ENCODE measurements around the gene GJC2.

GJC2 gene

GRCh38 chr1:228117335-228117734 lies 32.4 kb upstream of the GJC2 start:
- DNase-seq: no peak

GRCh38 chr1:228118040-228118439 lies 31.7 kb upstream of the GJC2 start:
- no peak for DNase-seq

GRCh38 chr1:228120351-228120750 lies 29.4 kb upstream of the GJC2 start:
- DNase-seq: no peak

- no peak for DNase-seq
Observed at GRCh38 chr1:228120857-228121489, 28.8 kb upstream of the GJC2 start.

- DNase-seq: no peak
Observed at GRCh38 chr1:228122921-228123441, 26.7 kb upstream of the GJC2 start.

- DNase-seq: no peak
Observed at GRCh38 chr1:228123505-228123904, 26.2 kb upstream of the GJC2 start.

GRCh38 chr1:228125185-228125584 lies 24.5 kb upstream of the GJC2 start:
- DNase-seq: no peak

- DNase-seq: no peak
Observed at GRCh38 chr1:228131766-228132165, 18.0 kb upstream of the GJC2 start.

- no peak for DNase-seq
Observed at GRCh38 chr1:228134591-228134990, 15.1 kb upstream of the GJC2 start.

- DNase-seq: peak; percentile 34
Observed at GRCh38 chr1:228136901-228137300, 12.8 kb upstream of the GJC2 start.

- DNase-seq: no peak
Observed at GRCh38 chr1:228139406-228139930, 10.3 kb upstream of the GJC2 start.

- peak; percentile 100 for DNase-seq
Observed at GRCh38 chr1:228139931-228140723, 9.6 kb upstream of the GJC2 start, which contains the start of gene GUK1. TSS of gene GUK1 (plus strand) at chr1:228140279. CDS start at chr1:228140303, 24 bp downstream.

GRCh38 chr1:228140724-228141225 lies 9.0 kb upstream of the GJC2 start:
- no peak for DNase-seq

GRCh38 chr1:228141226-228142044 lies 8.3 kb upstream of the GJC2 start:
- DNase-seq: peak; percentile 44

GRCh38 chr1:228142155-228142691 lies 7.5 kb upstream of the GJC2 start:
- peak; percentile 21 for DNase-seq

GRCh38 chr1:228142701-228143136 lies 7.0 kb upstream of the GJC2 start:
- no peak for DNase-seq

- no peak for DNase-seq
Observed at GRCh38 chr1:228143480-228144192, 6.1 kb upstream of the GJC2 start.

GRCh38 chr1:228144193-228144992 lies 5.3 kb upstream of the GJC2 start:
- DNase-seq: no peak

GRCh38 chr1:228144993-228145343 lies 4.8 kb upstream of the GJC2 start:
- no peak for DNase-seq

GRCh38 chr1:228145463-228146416 lies 4.0 kb upstream of the GJC2 start:
- DNase-seq: no peak

Measured in CD4-positive, alpha-beta T cell treated with Interleukin-10 for 1 hour (primary cell).